Thyroid gland (tissue), 4 donors: ENCODE data around the gene PRKCZ. TPM values are rescaled to one million over a fixed set of nuclear protein-coding genes. Genes with fewer than 3 reads are reported as not detected.
A peak's percentile ranks its signal among the peaks of the same experiment; 100 is the strongest.

Experiments
- DNase-seq, 2 donors: peaks; one replicate each; pipeline ENCODE4 v3.0.0-alpha.2; 2019
- H3K27ac ChIP-seq, 3 donors: fragments of 200-600 bp; sonication (generic); 1 replicate in 2 of 3; 2 replicates in 1 of 3; pipeline ENCODE4 v1.5.1; 2016 to 2019; ENCODE audit warnings: mild to moderate bottlenecking in 1 of 3, moderate library complexity in 1 of 3
- H3K27me3 ChIP-seq: fragments of 200-600 bp; sonication (generic); one replicate; pipeline ENCODE4 v1.5.1; 2019
- H3K36me3 ChIP-seq, 2 donors: fragments of 200-600 bp; sonication (generic); one replicate each; pipeline ENCODE4 v1.5.1; 2016 to 2019
- H3K4me1 ChIP-seq, 2 donors: fragments of 200-600 bp; sonication (generic); one replicate each; pipeline ENCODE4 v1.5.1; 2017 to 2019
- H3K4me3 ChIP-seq, 3 donors: fragments of 200-600 bp; sonication (generic); replicated peaks in 1 of 3; 1 replicate in 2 of 3; 2 replicates in 1 of 3; pipeline ENCODE4 v1.5.1; 2016; ENCODE audit warnings: mild to moderate bottlenecking in 1 of 3
- H3K9me3 ChIP-seq: fragments of 200-600 bp; sonication (generic); one replicate; pipeline ENCODE4 v1.5.1; 2017
- CTCF ChIP-seq, 6 experiments: fragments of 200-600 bp in 3 of 6; fragments of 450-650 bp in 3 of 6; sonication (generic) in 3 of 6; IDR thresholded peaks; one replicate each; pipeline ENCODE4 v1.5.1; 2016 to 2019; ENCODE audit warnings: antibody characterized with exemption in 6 of 6, mild to moderate bottlenecking in 2 of 6, inconsistent platforms in 1 of 6, moderate library complexity in 1 of 6
- POLR2A ChIP-seq, 2 donors: fragments of 450-650 bp; IDR thresholded peaks; one replicate each; pipeline ENCODE4 v1.6.1; 2017; ENCODE audit warnings: antibody characterized with exemption in 2 of 2, mild to moderate bottlenecking in 2 of 2, moderate library complexity in 1 of 2
- WGBS, 2 donors: methylation state at CpG; one replicate each; pipeline ENCODE4 v1.1.5; 2017; 5-methylcytosine and 5-hydroxymethylcytosine counted together
- intact Hi-C: fragments of 100-400 bp; cut with DNase I; formaldehyde crosslinking; loops from one replicate; pipeline ENCODE4 v1.15.1; 2023
- total RNA-seq, 4 donors: library from RNA; depleted of rRNA; stranded (reverse); fragments of >200 nt; gene quantifications; one replicate each; pipeline ENCODE4 v1.2.3, GENCODE V29; 2016

The PRKCZ gene
- total RNA-seq, 4 donors from 2014 or later: 33.6 to 53.0 (median 44.3) TPM

- WGBS, 2 donors: 29 to 38% methylated on average over 18 to 21 of the region's 61 CpGs
- H3K9me3 ChIP-seq: no peaks in the 10 kb centered on the region
- no peak overlapping the region for H3K27ac ChIP-seq
- H3K4me3 ChIP-seq: peak overlapping the region in 1 of 3 donors; percentile 14
- peaks cover 3% of the 10 kb centered on the region for H3K27me3 ChIP-seq
- intact Hi-C loops: no loop called here
- no peaks in the 10 kb centered on the region for H3K36me3 ChIP-seq
- TF ChIP-seq POLR2A (IDR thresholded peaks at IDR 0.05): no peak
- TF ChIP-seq CTCF (IDR thresholded peaks at IDR 0.05): no peak
- DNase-seq: peak in 1 of 2 donors; percentile 15
- H3K4me1 ChIP-seq: peaks cover 5 to 7% of the 10 kb centered on the region in 2 donors
These were observed 30.5 kb upstream of the PRKCZ start for GRCh38 chr1:2019571-2020309.

GRCh38 chr1:2020310-2020655, 29.9 kb upstream of the PRKCZ start:
- WGBS, 2 donors: 79 to 81% methylated on average over 9 to 11 of the region's 11 CpGs
- no peak for TF ChIP-seq CTCF (IDR thresholded peaks at IDR 0.05)
- DNase-seq: no peak
- intact Hi-C loops: no loop called here
- Histone ChIP-seq H3K9me3 (no peaks in the 10 kb centered on the region), H3K27me3 (peaks cover 3% of the 10 kb centered on the region), H3K27ac (no peak overlapping the region), H3K36me3 (no peaks in the 10 kb centered on the region), H3K4me1 (peaks cover 5 to 10% of the 10 kb centered on the region in 2 donors), H3K4me3 (no peak overlapping the region)

DNA sequence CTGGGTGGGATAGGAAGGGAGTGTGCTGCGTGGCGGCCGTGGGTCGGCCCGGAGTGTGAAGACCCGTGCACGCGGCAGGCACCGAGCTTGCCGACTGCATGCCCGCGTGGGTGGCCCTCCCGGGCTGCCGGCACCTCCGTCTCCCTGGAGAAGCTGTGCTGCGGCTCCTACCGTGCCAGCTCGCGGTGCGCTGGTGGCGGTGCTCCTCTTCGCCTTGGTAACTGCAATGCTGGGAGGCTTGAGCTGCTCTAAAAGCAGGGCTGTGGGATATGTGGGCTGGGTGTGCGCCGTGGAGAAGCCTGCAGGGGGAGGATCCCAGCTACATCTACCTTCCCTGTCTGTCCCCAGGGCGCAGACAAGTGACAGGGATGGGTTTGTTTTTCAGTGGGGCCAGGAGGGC, 28.7 kb upstream of the PRKCZ start:
- Histone ChIP-seq H3K9me3 (no peaks in the 10 kb centered on the region), H3K4me1 (peaks cover 5 to 13% of the 10 kb centered on the region in 2 donors), H3K36me3 (no peaks in the 10 kb centered on the region), H3K4me3 (no peak overlapping the region), H3K27me3 (peaks cover 3% of the 10 kb centered on the region), H3K27ac (no peak overlapping the region)
- DNase-seq: no peak
- 63 to 87% methylated on average over 3 to 11 of the region's 25 CpGs for WGBS, 2 donors
- TF ChIP-seq POLR2A (IDR thresholded peaks at IDR 0.05): no peak
- no peak for TF ChIP-seq CTCF (IDR thresholded peaks at IDR 0.05)
- intact Hi-C loops: no loop called here

DNA sequence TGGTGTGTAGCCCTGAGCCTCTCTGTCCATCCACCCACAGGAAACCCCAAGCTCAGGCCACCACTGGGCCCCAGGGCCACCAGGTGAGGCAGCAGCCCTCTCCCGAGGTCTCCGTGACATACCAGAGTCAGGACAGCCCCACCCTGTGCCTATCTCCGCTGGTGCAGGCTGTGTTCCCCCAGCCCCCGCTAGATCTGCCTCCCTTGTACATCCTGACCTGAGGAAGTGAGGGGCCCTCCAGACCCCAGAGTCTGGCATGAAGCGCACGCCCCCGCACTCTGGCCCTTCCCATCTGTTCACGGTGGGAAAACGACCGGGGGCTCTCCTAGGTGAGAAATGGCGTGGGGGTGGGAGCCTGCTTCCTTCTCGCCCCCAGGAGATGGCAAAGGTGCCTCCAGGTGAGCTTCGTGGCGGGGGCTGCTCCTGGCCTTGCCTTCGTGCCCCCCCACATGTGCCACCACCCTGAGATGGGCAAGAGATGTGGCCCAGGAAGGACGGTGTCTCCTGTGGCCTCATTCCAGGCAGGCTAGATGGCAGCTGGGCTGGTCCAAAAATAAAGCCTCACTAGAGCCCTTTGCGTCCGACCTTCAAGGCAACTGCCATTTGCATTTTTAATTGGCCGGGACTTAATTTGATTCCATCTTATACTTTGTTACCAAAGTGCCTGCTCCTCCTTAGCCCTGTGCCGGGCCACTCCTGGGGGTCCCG, 28.0 kb upstream of the PRKCZ start:
- WGBS, 2 donors: 84% methylated on average over 17 to 18 of the region's 21 CpGs
- intact Hi-C loops: no loop called here
- DNase-seq: no peak
- Histone ChIP-seq H3K36me3 (no peaks in the 10 kb centered on the region), H3K27me3 (peaks cover 3% of the 10 kb centered on the region), H3K9me3 (no peaks in the 10 kb centered on the region), H3K4me1 (peaks cover 5 to 13% of the 10 kb centered on the region in 2 donors), H3K27ac (no peak overlapping the region), H3K4me3 (no peak overlapping the region)
- TF ChIP-seq CTCF (IDR thresholded peaks at IDR 0.05) (no peak), POLR2A (IDR thresholded peaks at IDR 0.05) (no peak)

DNA sequence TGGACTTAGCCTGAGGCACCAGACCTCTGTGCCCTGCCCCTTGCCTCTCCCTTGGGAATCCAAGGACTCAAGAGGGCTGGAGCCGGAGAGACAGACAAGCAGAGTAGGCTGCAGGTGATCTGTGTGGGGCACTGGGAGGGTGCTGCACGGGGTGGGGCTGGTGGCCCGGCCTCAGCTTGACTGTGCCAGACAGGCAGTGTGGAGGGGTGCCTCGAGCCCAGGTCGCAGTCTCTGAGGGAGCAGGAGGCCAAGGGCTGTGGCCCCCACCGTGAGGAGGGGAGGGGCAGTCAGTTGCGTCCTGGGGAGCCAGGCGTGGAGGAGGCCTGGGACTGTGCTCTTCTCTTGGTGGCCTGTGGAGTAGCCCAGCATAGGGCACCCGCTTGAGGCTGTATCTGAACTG, 27.0 kb upstream of the PRKCZ start:
- H3K9me3 ChIP-seq: no peaks in the 10 kb centered on the region
- no peaks in the 10 kb centered on the region for H3K36me3 ChIP-seq
- 70 to 89% methylated on average over 2 to 9 of the region's 9 CpGs for WGBS, 2 donors
- no peak overlapping the region for H3K27ac ChIP-seq
- no peak overlapping the region for H3K4me3 ChIP-seq
- DNase-seq: no peak
- peaks cover 5 to 13% of the 10 kb centered on the region in 2 donors for H3K4me1 ChIP-seq
- TF ChIP-seq CTCF (IDR thresholded peaks at IDR 0.05): no peak
- TF ChIP-seq POLR2A (IDR thresholded peaks at IDR 0.05): no peak
- H3K27me3 ChIP-seq: peaks cover 3% of the 10 kb centered on the region
- intact Hi-C loops: no loop called here
